HEK293 (cell line): ENCODE results near the gene PGAM4.
"Not testable (repeated sequence)": the region's sequence is repeated elsewhere in the genome, so short reads cannot be mapped to it uniquely, and the experiment has no call there.

Experiments used
- CTCF ChIA-PET: fragments of 350-600 bp; formaldehyde crosslinking; extraction: SDS; loops from one replicate; lab custom pipeline; 2021; ENCODE audit warnings: antibody characterized with exemption; lab: Yijun Ruan, JAX
- POLR2A ChIA-PET: fragments of 300-600 bp; formaldehyde crosslinking; extraction: SDS; loops from one replicate; lab custom pipeline; 2020; ENCODE audit warnings: antibody characterized with exemption, inconsistent platforms; lab: Yijun Ruan, JAX
- H3K27ac ChIP-seq: fragments of 200-500 bp; sonication (Bioruptor generic); 2 replicates; pipeline ENCODE4 v1.5.1; 2014; ENCODE audit warnings: low read depth, low read length, control low read depth, inconsistent platforms; ENCODE audit errors: extremely low read depth
- H3K36me3 ChIP-seq, 2 experiments: fragments of 200-500 bp in 1 of 2; sonication (Bioruptor generic) in 1 of 2; 1 replicate in 1 of 2; 2 replicates in 1 of 2; pipeline ENCODE4 v1.5.1; 2014 to 2017; ENCODE audit warnings: inconsistent platforms in 2 of 2, low read length in 2 of 2; ENCODE audit not compliant: control insufficient read depth in 2 of 2, insufficient read depth in 1 of 2
- H3K4me1 ChIP-seq: fragments of 200-500 bp; sonication (Bioruptor generic); 2 replicates; pipeline ENCODE4 v1.5.1; 2014; ENCODE audit warnings: mild to moderate bottlenecking, low read length, inconsistent platforms; ENCODE audit not compliant: control insufficient read depth, insufficient read depth
- H3K4me3 ChIP-seq: 2 replicates; pipeline ENCODE4 v1.5.1; 2011; ENCODE audit warnings: low read depth, mild to moderate bottlenecking, control low read depth, low read length, moderate library complexity
- H3K9me3 ChIP-seq: fragments of 200-500 bp; sonication (Bioruptor generic); 2 replicates; pipeline ENCODE4 v1.5.1; 2014; ENCODE audit warnings: low read depth, low read length, inconsistent platforms; ENCODE audit not compliant: control insufficient read depth, insufficient read depth
- ZBTB49 ChIP-seq: fragments of 450-650 bp; formaldehyde crosslinking; IDR thresholded peaks from 2 replicates; pipeline ENCODE4 v1.5.1; 2016; ENCODE audit warnings: missing biosample characterization, missing genetic modification characterization, low read depth
- ZNF121 ChIP-seq: fragments of 450-650 bp; formaldehyde crosslinking; IDR thresholded peaks from 2 replicates; pipeline ENCODE4 v1.5.1; 2016; ENCODE audit warnings: missing biosample characterization, missing genetic modification characterization
- ZNF16 ChIP-seq: fragments of 450-650 bp; formaldehyde crosslinking; IDR thresholded peaks from 2 replicates; pipeline ENCODE4 v1.5.1; 2016; ENCODE audit warnings: low read depth, missing biosample characterization, missing genetic modification characterization
- ZNF239 ChIP-seq: fragments of 450-650 bp; formaldehyde crosslinking; IDR thresholded peaks from 2 replicates; pipeline ENCODE4 v1.5.1; 2016; ENCODE audit warnings: missing biosample characterization, missing genetic modification characterization
- ZNF280D ChIP-seq: fragments of 450-650 bp; formaldehyde crosslinking; IDR thresholded peaks from 2 replicates; pipeline ENCODE4 v1.5.1; 2016; ENCODE audit warnings: missing biosample characterization, missing genetic modification characterization
- ZNF449 ChIP-seq: fragments of 450-650 bp; formaldehyde crosslinking; IDR thresholded peaks from 2 replicates; pipeline ENCODE4 v1.5.1; 2017; ENCODE audit warnings: missing biosample characterization, mild to moderate bottlenecking, missing genetic modification characterization, moderate library complexity
- ZNF747 ChIP-seq: fragments of 450-650 bp; formaldehyde crosslinking; IDR thresholded peaks from 2 replicates; pipeline ENCODE4 v1.5.1; 2016; ENCODE audit warnings: missing biosample characterization, missing genetic modification characterization
- TF ChIP-seq, protein P1 (sequence below): fragments of 450-650 bp; formaldehyde crosslinking; IDR thresholded peaks from 2 replicates; pipeline ENCODE4 v1.5.1; 2017; ENCODE audit warnings: missing biosample characterization, missing genetic modification characterization

Gene PGAM4

GRCh38 chrX:77946571-77946970 lies 22.9 kb downstream of the PGAM4 start:
- no peak overlapping the region for H3K4me3 ChIP-seq
- CTCF ChIA-PET: no interaction called here
- no peaks in the 10 kb centered on the region for H3K36me3 ChIP-seq
- H3K4me1 ChIP-seq: no peaks in the 10 kb centered on the region
- TF ChIP-seq ZNF280D (tag by site-specific recombination) (no peak), ZNF449 (no peak), ZNF16 (tag by site-specific recombination) (no peak), ZNF747 (no peak), ZBTB49 (tag by site-specific recombination) (no peak)
- TF ChIP-seq, protein P1, sequence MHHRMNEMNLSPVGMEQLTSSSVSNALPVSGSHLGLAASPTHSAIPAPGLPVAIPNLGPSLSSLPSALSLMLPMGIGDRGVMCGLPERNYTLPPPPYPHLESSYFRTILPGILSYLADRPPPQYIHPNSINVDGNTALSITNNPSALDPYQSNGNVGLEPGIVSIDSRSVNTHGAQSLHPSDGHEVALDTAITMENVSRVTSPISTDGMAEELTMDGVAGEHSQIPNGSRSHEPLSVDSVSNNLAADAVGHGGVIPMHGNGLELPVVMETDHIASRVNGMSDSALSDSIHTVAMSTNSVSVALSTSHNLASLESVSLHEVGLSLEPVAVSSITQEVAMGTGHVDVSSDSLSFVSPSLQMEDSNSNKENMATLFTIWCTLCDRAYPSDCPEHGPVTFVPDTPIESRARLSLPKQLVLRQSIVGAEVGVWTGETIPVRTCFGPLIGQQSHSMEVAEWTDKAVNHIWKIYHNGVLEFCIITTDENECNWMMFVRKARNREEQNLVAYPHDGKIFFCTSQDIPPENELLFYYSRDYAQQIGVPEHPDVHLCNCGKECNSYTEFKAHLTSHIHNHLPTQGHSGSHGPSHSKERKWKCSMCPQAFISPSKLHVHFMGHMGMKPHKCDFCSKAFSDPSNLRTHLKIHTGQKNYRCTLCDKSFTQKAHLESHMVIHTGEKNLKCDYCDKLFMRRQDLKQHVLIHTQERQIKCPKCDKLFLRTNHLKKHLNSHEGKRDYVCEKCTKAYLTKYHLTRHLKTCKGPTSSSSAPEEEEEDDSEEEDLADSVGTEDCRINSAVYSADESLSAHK (tag by site-specific recombination): no peak
- no peak overlapping the region for H3K27ac ChIP-seq
- POLR2A ChIA-PET: no interaction called here
- H3K9me3 ChIP-seq: no peaks in the 10 kb centered on the region; the same call in 1 of the 2 replicates

DNA sequence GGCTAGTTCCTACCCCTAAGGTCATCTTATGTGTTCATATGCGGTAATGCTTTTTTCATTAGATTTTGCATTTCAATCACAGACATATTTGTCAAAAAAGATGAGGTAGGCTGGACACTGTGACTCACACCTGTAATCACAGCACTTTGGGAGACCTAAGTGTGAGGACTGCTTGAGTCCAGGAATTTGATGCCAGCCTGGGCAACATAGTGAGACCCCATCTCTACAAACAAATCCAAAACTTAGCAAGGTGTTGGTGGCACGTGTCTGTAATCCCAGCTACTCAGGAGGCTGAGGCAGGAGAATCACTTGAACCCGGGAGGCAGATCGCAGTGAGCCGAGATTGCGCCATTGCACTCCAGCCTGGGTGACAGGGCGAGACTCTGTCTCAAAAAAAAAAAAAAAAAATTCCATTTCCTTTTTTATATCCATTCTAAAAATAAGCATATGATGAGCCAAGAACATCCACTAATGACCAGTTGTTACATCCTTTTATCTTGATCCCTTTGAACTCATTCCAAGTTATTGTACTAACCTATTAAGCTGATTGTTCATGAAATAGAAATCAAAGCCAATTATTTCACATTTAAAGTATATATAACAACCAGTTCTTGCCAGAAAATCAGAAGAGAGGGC lies 23.4 kb downstream of the PGAM4 start:
- POLR2A ChIA-PET: no interaction called here
- H3K36me3 ChIP-seq: no peaks in the 10 kb centered on the region
- CTCF ChIA-PET: interaction anchor here (0.7 kb wide), 1 partner anchor 767 kb away, joined by 3 read pairs; no protein-coding TSS in a partner anchor
- H3K4me1 ChIP-seq: no peaks in the 10 kb centered on the region
- no peak overlapping the region for H3K4me3 ChIP-seq
- H3K27ac ChIP-seq: no peak overlapping the region
- TF ChIP-seq ZNF239 (no peak), ZNF121 (tag by site-specific recombination) (peak; percentile 60; the same call in 1 of the 2 replicates)
- H3K9me3 ChIP-seq: no peaks in the 10 kb centered on the region; the same call in 1 of the 2 replicates

GRCh38 chrX:77945031-77945430 lies 24.4 kb downstream of the PGAM4 start:
- H3K4me1 ChIP-seq, H3K9me3 ChIP-seq, H3K4me3 ChIP-seq, POLR2A ChIA-PET, H3K27ac ChIP-seq, H3K36me3 ChIP-seq: not testable (repeated sequence)
- CTCF ChIA-PET: interaction anchor here (0.7 kb wide), 1 partner anchor 768 kb away, joined by 3 read pairs; no protein-coding TSS in a partner anchor
